HCT116 (cell line): Measurements from ENCODE around the gene AKR1E2.

Experiments
- CEBPB ChIP-seq: IDR thresholded peaks from 2 replicates; pipeline ENCODE4 v1.6.1; 2012; ENCODE audit warnings: low read depth
- CTCF ChIP-seq, 3 experiments: fragments of 200-600 bp in 1 of 3; sonication (generic) in 1 of 3; IDR thresholded peaks in 2 of 3; conservative IDR thresholded peaks in 1 of 3; 2 replicates each; pipeline ENCODE4 v1.5.1; 2012 to 2017; ENCODE audit warnings: low read depth in 2 of 3, low read length in 2 of 3, antibody characterized with exemption in 1 of 3, borderline replicate concordance in 1 of 3, control low read depth in 1 of 3, mild to moderate bottlenecking in 1 of 3, mixed read lengths in 1 of 3, mixed run types in 1 of 3, moderate library complexity in 1 of 3; ENCODE audit not compliant: insufficient read depth in 1 of 3
- EGR1 ChIP-seq: IDR thresholded peaks from 2 replicates; pipeline ENCODE4 v1.6.1; 2012; ENCODE audit warnings: low read depth
- ZFX ChIP-seq: fragments of 450-650 bp; IDR thresholded peaks from 2 replicates; pipeline ENCODE4 v1.6.1; 2017

GRCh38 chr10:4826792-4827324 is 851 bp downstream of the AKR1E2 start:
- TF ChIP-seq CTCF (IDR thresholded peaks at IDR 0.05 in 2 of 3, conservative IDR thresholded peaks at IDR 0.05 in 1 of 3; ENCODE audit: borderline replicate concordance in 1 of 3, insufficient read depth in 1 of 3, low read depth in 2 of 3, low read length in 2 of 3): no peak
- no peak for TF ChIP-seq ZFX
- no peak for TF ChIP-seq CEBPB
- TF ChIP-seq EGR1: no peak
